Stomach (tissue), 9 donors: Measurements from ENCODE around the gene RPL4. TPM values are rescaled to one million over a fixed set of nuclear protein-coding genes. Genes with fewer than 3 reads are reported as not detected.

Experiments
- DNase-seq, 2 donors: peaks; one replicate each; pipeline versions ENCODE4 v3.0.0 to v3.0.0-alpha.2; 2013 to 2019
- H3K27ac ChIP-seq, 5 donors: fragments of 200-600 bp in 4 of 5; sonication (generic) in 4 of 5; one replicate each; pipeline ENCODE4 v1.5.1; 2013 to 2019; ENCODE audit warnings: mild to moderate bottlenecking in 1 of 5, moderate library complexity in 1 of 5
- H3K27me3 ChIP-seq, 3 donors: fragments of 200-600 bp; sonication (generic); one replicate each; pipeline ENCODE4 v1.5.1; 2017 to 2019; ENCODE audit warnings: mixed run types in 1 of 3
- H3K36me3 ChIP-seq, 4 donors: fragments of 200-600 bp; sonication (generic); 1 replicate in 3 of 4; 2 replicates in 1 of 4; pipeline ENCODE4 v1.5.1; 2016 to 2019
- H3K4me1 ChIP-seq, 4 donors: fragments of 200-600 bp; sonication (generic); one replicate each; pipeline ENCODE4 v1.5.1; 2016 to 2019
- H3K4me3 ChIP-seq, 4 donors: fragments of 200-600 bp; sonication (generic) in 3 of 4; one replicate each; pipeline ENCODE4 v1.5.1; 2016 to 2019; ENCODE audit warnings: mild to moderate bottlenecking in 1 of 4
- H3K9me3 ChIP-seq, 4 donors: fragments of 200-600 bp; sonication (generic); one replicate each; pipeline ENCODE4 v1.5.1; 2016 to 2019
- EP300 ChIP-seq: sonication (generic); formaldehyde crosslinking; IDR thresholded peaks from one replicate; pipeline ENCODE4 v1.6.1; 2017; ENCODE audit warnings: antibody characterized with exemption
- POLR2A ChIP-seq, 4 donors: fragments of 450-650 bp; IDR thresholded peaks; one replicate each; pipeline ENCODE4 v1.6.1; 2016; ENCODE audit warnings: antibody characterized with exemption in 4 of 4, control low read depth in 2 of 4, mild to moderate bottlenecking in 1 of 4, moderate library complexity in 1 of 4
- POLR2AphosphoS5 ChIP-seq, 3 donors: sonication (generic); formaldehyde crosslinking; IDR thresholded peaks; one replicate each; pipeline ENCODE4 v1.6.1; 2016; ENCODE audit warnings: antibody characterized with exemption in 3 of 3
- WGBS, 5 donors: extraction: QIAGEN DNeasy Blood & Tissue Kit in 3 of 5; methylation state at CpG; one replicate each; pipeline versions ENCODE4 v1.1.5 to v1.1.7; 2013 to 2018; 5-methylcytosine and 5-hydroxymethylcytosine counted together
- intact Hi-C: fragments of 100-400 bp; cut with DNase I; formaldehyde crosslinking; loops from one replicate; pipeline ENCODE4 v1.15.1; 2023; ENCODE audit warnings: low total_unique reads
- polyA plus RNA-seq, 3 donors: library from polyadenylated mRNA; stranded (reverse); fragments of 200-250 nt; gene quantifications; one replicate each; pipeline ENCODE4 v1.2.3, GENCODE V29; 2013
- total RNA-seq, 5 donors: library from RNA; depleted of rRNA; stranded (reverse); fragments of >200 nt; gene quantifications; one replicate each; pipeline versions ENCODE4 v1.1.0 to v1.2.3, GENCODE V29; 2014 to 2016
- TF ChIP-seq, protein P1 (sequence below), 7 experiments: fragments of 450-650 bp in 4 of 7; fragments of 200-600 bp in 3 of 7; sonication (generic) in 3 of 7; IDR thresholded peaks; one replicate each; pipeline ENCODE4 v1.5.1; 2016 to 2019; ENCODE audit warnings: antibody characterized with exemption in 7 of 7, control low read depth in 2 of 7, mild to moderate bottlenecking in 1 of 7
- donor health status: healthy with polysubstance abuse.
- donor health status: Bipolar disorder and iron deficiency.
- donor health status: healthy.

RPL4 gene
- total and polyA plus RNA-seq, 8 donors, result 994 to 4,395 (median 2,511) TPM

DNA sequence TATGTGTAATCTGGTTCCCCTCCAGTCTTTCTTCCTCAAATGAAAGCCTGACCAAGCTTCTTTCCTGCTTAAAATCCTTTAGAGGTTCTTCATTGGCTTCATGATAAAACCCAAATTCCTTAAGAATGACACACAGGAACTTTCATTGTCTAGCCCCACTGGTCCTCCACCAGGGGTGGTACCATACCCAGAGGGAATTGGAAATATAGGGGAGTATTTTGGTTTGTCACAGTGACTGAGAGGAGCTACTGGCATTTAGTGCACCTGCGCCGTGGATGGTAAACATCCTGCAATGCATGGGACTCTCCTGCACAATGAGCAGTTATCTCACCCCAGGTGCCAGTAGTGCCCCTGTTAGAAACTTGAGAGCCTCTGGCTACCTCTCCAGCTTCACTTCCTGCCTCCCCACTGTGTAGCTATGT is 11.3 kb upstream of the RPL4 start:
- no peak for TF ChIP-seq POLR2AphosphoS5 (IDR thresholded peaks at IDR 0.05)
- no peak for TF ChIP-seq EP300
- no peak for TF ChIP-seq POLR2A (IDR thresholded peaks at IDR 0.05)
- Histone ChIP-seq H3K9me3 (no peaks in the 10 kb centered on the region), H3K4me3 (no peak overlapping the region), H3K4me1 (no peaks in the 10 kb centered on the region), H3K27me3 (no peaks in the 10 kb centered on the region), H3K36me3 (peaks cover 0 to 49% (median 48%) of the 10 kb centered on the region in 4 donors), H3K27ac (no peak overlapping the region)
- DNase-seq, result no peak
- 90 to 100% (median 96%) methylated on average over 2 of the region's 2 CpGs for WGBS, 5 donors
- intact Hi-C loops, result no loop called here

- no peak for TF ChIP-seq POLR2AphosphoS5 (IDR thresholded peaks at IDR 0.05)
- Histone ChIP-seq H3K36me3 (peaks cover 0 to 41% (median 38%) of the 10 kb centered on the region in 4 donors), H3K27me3 (no peaks in the 10 kb centered on the region), H3K4me3 (no peak overlapping the region), H3K9me3 (no peaks in the 10 kb centered on the region), H3K27ac (no peak overlapping the region), H3K4me1 (no peaks in the 10 kb centered on the region)
- DNase-seq, result no peak
- WGBS, 5 donors, result 78 to 89% (median 81%) methylated on average over 3 of the region's 3 CpGs
- intact Hi-C loops, result no loop called here
Observed at GRCh38 chr15:66514586-66514985, 9.9 kb upstream of the RPL4 start.

DNA sequence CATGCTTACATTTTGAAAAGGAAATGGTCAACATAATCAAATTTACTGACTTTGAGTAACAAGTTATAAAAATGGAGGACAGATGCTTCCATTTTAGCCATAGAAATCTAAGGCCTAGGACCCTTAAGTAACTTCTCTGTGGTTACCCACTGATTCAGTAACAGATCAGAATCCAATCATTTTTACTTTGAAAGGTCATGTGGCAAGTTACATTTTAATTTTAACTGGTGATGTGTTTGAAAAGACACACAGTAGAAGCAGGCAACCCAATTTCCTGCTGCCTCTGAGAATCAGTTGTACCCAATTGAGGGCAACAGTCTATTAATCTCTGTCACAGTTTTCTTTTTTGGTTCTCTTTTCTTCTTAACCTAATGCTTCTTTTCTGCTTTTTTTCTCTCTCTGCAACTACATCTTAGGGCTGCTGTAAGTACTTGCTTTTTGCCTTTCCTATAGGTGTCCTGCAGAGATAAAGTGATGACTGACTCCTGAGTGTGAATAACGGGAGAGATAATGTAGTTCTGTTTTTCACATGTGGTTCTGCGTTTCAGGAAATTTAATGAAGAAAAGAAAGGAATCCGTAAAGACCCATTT is 3.7 kb upstream of the RPL4 start:
- H3K9me3 ChIP-seq, result no peaks in the 10 kb centered on the region
- intact Hi-C loops, result no loop called here
- 90 to 98% (median 92%) methylated on average over 3 of the region's 3 CpGs for WGBS, 5 donors

GRCh38 chr15:66505818-66506217 is 1.2 kb upstream of the RPL4 start:
- Histone ChIP-seq H3K4me1 (peaks cover 18 to 43% (median 38%) of the 10 kb centered on the region in 4 donors), H3K27ac (peak overlapping the region in 4 of 5 donors; percentile 91 to 96 (median 94)), H3K4me3 (peak overlapping the region; percentile 63 to 96 (median 75)), H3K27me3 (no peaks in the 10 kb centered on the region), H3K36me3 (peaks cover 22 to 25% (median 25%) of the 10 kb centered on the region in 4 donors), H3K9me3 (no peaks in the 10 kb centered on the region)
- TF ChIP-seq EP300 (no peak), POLR2A (IDR thresholded peaks at IDR 0.05) (no peak), POLR2AphosphoS5 (IDR thresholded peaks at IDR 0.05) (no peak)
- TF ChIP-seq, protein P1, sequence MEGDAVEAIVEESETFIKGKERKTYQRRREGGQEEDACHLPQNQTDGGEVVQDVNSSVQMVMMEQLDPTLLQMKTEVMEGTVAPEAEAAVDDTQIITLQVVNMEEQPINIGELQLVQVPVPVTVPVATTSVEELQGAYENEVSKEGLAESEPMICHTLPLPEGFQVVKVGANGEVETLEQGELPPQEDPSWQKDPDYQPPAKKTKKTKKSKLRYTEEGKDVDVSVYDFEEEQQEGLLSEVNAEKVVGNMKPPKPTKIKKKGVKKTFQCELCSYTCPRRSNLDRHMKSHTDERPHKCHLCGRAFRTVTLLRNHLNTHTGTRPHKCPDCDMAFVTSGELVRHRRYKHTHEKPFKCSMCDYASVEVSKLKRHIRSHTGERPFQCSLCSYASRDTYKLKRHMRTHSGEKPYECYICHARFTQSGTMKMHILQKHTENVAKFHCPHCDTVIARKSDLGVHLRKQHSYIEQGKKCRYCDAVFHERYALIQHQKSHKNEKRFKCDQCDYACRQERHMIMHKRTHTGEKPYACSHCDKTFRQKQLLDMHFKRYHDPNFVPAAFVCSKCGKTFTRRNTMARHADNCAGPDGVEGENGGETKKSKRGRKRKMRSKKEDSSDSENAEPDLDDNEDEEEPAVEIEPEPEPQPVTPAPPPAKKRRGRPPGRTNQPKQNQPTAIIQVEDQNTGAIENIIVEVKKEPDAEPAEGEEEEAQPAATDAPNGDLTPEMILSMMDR (IDR thresholded peaks at IDR 0.05), result no peak
- intact Hi-C loops, result no loop called here
- WGBS, 5 donors, result 27 to 31% (median 28%) methylated on average over 4 of the region's 4 CpGs
- DNase-seq, result no peak

More for the DNA sequence above, 3.7 kb upstream of the RPL4 start:
- H3K27me3 ChIP-seq, result no peaks in the 10 kb centered on the region
- TF ChIP-seq POLR2AphosphoS5 (IDR thresholded peaks at IDR 0.05), result no peak
- TF ChIP-seq, protein P1 (IDR thresholded peaks at IDR 0.05), result no peak
- no peak for TF ChIP-seq EP300
- TF ChIP-seq POLR2A (IDR thresholded peaks at IDR 0.05), result no peak
- no peak overlapping the region for H3K4me3 ChIP-seq
- no peaks in the 10 kb centered on the region for H3K36me3 ChIP-seq
- peaks cover 8 to 20% (median 16%) of the 10 kb centered on the region in 4 donors for H3K4me1 ChIP-seq
- H3K27ac ChIP-seq, result no peak overlapping the region
- DNase-seq, result no peak

DNA sequence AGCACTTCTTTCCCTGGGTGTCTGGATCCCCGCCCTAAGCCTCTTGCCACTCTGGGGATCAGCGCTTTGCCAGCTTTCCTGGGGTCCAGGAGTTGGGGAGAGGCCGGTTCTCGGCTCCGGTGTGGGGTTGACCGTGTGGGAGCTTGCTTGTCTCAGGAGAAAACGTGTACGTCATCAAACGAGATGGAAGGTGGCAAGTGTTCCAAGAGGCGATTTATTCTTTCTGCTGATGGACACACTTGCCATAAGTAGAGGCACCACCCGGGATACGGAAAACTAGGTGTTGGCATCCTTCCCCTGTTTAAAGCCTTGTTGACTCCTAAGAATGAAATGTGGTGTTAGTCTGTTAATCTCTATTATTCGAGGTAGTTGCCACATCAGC is 766 bp upstream of the RPL4 start:
- peaks cover 26 to 29% (median 29%) of the 10 kb centered on the region in 4 donors for H3K36me3 ChIP-seq
- peak overlapping the region; percentile 82 to 96 (median 94) for H3K27ac ChIP-seq
- intact Hi-C loops, result no loop called here
- H3K4me3 ChIP-seq, result peak overlapping the region; percentile 63 to 96 (median 75)
- no peak for DNase-seq
- WGBS, 5 donors, result 0 to 2% (median 1%) methylated on average over 13 of the region's 13 CpGs
- no peaks in the 10 kb centered on the region for H3K9me3 ChIP-seq
- TF ChIP-seq, protein P1 (IDR thresholded peaks at IDR 0.05), result no peak
- TF ChIP-seq POLR2A (IDR thresholded peaks at IDR 0.05), result no peak
- TF ChIP-seq POLR2AphosphoS5 (IDR thresholded peaks at IDR 0.05), result no peak
- TF ChIP-seq EP300, result no peak
- H3K27me3 ChIP-seq, result no peaks in the 10 kb centered on the region
- peaks cover 18 to 46% (median 38%) of the 10 kb centered on the region in 4 donors for H3K4me1 ChIP-seq
